ENCODE results near the gene NDUFC1.

DNA sequence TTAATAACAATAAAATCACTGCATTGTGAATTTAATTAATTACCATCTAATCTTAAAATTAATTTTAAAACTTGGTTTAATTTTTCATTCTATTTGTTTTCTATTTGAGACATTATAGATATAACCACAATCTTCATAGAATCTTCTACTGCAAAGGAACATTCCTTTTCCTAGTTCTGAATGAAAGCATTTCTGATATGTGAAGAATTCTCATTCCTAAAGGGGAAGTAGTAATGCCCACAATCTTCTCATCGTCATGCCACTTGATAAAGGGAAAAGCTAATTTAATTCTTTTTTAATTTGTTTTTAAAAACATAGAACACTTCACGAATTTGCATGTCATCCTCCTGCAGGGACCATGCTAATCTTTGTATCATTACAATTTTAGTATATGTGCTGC lies 45.9 kb downstream of the NDUFC1 start:
- TF ChIP-seq TAF1 (IDR thresholded peaks at IDR 0.05; ENCODE audit: borderline replicate concordance, insufficient read depth, low read length) = no peak
- no peak for TF ChIP-seq SIN3A (IDR thresholded peaks at IDR 0.05; ENCODE audit: borderline replicate concordance, insufficient read depth, low read length)
- no peak for TF ChIP-seq POLR2AphosphoS5 (IDR thresholded peaks at IDR 0.05; ENCODE audit: low read depth, low read length)

Data from PFSK-1 (cell line).